ENCODE results near the gene MAP4K4.
A peak's percentile ranks its signal among the peaks of the same experiment; 100 is the strongest.

MAP4K4 gene

DNA sequence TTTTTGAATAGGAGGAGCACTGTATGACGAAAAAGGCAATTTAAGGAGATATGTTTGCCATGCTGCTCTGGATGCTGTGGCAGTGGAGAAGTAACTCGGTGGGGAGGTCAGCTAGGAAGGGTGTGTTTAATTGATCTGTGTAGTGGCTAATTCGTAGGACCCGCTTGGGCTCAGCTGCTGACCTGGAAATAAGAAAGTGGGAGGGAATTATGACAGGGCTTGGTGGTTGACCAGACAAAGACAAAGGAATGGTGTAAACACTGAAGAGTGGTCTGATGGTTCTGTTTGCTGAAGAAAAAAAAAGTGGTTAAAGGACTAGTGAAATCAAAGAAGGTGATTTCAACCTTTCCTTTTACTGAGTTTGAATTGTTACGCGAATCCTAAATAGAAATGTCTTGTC is 146.0 kb downstream of the MAP4K4 start:
- DNase-seq (ENCODE audit: low spot score): no peak

DNA sequence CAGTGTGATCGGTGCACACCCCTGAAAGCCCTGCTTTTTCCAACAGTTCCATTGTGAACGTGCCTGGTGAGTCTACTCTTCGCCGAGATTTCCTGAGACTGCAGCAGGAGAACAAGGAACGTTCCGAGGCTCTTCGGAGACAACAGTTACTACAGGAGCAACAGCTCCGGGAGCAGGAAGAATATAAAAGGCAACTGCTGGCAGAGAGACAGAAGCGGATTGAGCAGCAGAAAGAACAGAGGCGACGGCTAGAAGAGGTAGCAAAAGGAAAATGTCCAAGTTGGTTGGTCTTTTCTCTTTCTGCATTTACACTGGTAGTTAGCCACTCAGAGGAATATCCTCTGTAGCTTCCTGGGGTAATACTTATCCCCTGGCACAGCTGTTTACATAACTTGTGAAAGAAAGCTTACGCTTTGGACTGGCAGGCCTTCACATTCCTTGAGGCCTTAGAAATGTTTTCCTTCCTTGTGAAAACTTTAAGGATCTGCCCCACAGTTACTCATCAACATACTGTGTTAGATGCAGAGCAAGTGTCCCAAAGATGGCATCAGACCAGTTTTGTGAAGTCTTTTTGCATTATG is 146.6 kb downstream of the MAP4K4 start:
- DNase-seq (ENCODE audit: low spot score): peak; percentile 31

DNA sequence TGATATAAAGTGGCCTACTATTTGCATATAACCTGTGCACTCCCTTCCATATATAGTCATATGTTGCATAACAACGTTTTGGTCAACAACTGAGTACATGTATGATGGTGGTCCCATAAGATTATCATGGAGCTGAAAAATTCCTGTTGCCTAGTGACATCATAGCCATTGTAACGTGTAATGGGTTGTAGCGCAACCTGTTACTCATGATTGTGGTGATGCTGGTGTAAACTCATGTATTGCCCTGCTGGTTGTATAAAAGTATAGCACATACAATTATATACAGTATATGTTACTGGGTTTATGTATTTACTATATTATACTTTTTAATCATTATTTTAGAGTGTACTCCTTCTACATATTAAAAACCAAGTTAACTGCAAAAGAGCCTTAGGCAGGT is 149.5 kb downstream of the MAP4K4 start:
- DNase-seq (ENCODE audit: low spot score): no peak

DNA sequence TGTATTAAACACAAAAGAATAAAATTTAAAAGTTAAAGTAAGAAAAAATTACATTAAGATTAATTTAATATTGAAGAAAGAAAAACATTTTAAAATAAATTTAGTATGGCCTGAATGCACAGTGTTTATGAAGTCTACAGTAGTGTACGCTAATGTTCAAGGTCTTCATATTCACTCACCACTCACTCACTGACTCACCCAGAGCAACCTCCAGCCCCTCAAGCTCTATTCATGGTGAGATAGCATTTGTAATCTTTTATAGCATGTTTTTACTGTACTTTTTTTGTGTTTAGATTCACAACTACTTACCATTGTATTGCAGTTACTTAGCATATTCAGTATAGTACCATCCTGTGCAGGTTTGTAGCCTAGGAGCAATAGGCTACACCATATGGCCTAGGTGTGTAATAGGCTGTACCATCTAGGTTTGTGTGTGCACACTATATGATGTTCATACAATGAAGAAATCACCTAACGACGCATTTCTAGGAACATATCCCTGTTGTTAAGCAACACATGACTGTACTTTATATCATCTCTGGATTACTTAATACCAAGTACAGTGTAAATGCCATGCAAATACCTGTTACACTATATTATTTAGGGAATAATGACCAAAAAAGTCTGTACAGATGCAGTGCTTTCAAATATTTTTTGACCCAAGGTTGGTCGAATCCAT is 150.3 kb downstream of the MAP4K4 start:
- DNase-seq (ENCODE audit: low spot score): no peak

DNA sequence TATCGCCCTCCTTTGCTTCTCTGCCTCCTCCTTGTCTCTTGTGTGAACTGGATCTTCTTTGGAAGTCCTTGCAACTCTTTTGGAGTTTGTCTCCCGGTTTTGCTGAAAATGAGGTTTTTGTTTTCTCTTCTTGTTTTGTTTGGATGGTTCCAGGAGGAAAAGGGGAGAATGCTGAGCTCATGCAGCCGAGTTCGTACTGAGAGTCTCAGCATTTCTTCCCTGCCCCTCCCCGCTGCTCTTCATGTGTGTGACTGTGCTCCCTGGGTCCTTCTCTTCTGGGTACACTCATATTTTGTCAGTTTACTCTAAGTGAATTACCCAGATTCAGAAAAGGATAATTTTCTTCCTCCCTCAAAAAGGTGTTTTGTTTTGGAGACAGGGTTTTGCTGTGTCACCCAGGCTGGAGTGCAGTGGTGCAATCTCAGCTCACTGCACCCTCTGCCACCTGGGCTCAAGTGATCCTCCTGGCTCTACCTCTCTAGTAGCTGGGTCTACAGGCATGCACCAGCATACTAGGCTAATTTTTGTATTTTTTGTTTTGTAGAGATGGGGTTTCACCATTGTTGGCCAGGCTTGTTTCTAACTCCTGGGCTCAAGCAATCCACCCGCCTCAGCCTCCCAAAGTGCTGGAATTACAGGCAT is 151.4 kb downstream of the MAP4K4 start:
- no peak for DNase-seq (ENCODE audit: low spot score)

DNA sequence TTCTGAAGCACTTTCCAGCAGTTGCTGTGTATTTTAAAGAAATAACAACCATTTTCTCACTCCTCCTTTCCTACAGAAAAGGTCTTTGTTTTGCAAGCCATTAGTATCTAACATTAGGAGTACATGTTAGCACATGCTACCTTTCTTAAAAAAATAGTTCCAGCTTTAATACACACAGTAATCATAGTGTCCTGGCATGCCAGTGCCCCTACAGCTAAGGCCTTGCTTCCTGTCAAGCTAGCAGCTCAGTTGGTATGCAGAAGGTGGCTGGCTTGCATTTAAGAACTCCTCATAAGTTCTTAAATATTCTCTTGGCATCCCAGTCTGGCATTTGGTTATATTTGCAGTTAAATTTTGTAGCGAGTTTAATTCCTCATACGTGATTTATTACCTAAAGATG is 152.9 kb downstream of the MAP4K4 start:
- no peak for DNase-seq (ENCODE audit: low spot score)

DNA sequence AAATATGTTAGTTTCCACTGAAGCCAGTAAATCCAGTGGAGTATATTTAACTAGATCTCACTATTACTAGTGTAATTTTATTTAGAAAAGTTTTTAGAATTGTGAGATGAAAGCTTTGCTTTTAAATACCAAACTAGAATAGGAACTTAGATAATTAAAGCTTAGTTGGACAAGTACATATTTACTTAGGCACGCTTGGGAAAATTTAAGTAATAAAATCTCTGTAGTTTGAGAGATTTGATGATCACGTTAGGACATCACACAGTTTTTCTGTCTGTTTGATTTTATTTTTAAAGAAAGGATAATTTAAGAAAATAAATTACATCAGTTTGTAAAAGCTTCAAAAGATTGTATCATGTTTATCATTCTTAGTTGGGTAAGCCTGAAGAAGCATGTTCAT is 153.5 kb downstream of the MAP4K4 start:
- DNase-seq (ENCODE audit: low spot score): no peak

DNA sequence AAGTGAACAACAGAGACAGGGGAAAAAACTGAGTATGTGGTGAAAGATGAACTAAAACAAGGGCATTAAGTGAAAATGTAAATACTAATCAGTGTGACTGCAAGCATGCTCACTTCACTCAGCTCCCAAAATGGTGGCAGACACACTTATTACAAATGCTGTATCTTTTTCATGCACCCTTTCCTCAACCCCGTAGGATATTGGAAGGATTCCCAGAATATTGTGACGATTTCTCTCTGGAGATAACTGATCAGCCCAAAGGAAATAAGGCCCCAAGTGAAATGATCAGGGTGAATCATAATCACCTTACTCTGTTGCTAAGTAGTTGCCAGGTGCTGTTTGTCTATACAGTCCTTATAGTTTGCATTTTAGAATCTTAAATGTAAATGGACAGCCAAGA is 155.3 kb downstream of the MAP4K4 start:
- no peak for DNase-seq (ENCODE audit: low spot score)

DNA sequence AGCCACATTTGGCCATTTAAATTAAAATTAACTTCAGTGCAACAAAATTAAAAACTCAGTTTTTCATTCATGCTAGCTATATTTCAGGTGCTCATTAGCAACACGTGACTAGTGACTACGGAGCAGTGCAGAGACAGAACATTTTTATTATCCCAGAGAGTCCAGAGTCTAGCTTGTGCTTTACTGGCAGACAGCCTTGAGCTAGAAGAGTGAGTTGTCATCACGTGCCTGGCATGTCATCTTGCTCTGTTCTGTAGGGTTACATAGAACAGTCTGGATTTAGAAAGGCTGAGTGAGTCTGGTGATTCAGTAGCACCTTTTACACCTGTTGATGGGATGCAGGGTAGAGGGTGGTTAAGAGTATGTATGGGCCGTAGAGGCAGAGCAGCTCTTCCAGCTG is 157.4 kb downstream of the MAP4K4 start:
- DNase-seq (ENCODE audit: low spot score): no peak

DNA sequence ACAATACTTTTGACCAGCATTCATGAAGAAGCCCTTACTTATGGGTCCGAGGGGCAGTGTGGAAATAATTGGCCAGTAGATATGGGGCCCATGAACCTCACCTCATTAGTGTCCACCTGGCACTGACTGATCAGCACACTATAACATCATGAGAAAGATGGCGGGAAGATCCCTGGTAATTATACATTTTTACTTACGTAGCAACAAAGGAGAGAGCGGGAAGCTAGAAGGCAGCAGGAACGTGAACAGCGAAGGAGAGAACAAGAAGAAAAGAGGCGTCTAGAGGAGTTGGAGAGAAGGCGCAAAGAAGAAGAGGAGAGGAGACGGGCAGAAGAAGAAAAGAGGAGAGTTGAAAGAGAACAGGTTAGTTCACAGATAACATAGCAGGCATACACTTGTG is 158.3 kb downstream of the MAP4K4 start:
- DNase-seq (ENCODE audit: low spot score): no peak

DNA sequence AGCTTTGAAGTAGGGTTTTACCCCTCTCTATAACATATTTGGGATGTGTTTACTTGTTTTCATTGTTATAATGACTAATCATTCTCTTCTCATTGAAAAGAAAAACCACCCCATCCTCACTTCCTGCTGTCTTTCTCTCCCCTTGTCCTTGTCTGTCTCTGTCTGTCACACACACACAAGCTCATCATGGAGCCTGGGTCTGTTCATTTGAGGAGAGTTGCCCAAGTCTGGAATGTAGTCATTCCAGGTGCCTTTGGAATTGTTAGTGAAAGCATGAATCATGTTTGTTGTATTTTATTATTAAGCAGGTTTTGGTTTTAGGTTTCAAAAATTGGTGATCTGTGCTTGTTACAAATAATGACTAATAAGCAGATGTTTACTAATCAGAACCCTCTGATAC is 160.7 kb downstream of the MAP4K4 start:
- no peak for DNase-seq (ENCODE audit: low spot score)

DNA sequence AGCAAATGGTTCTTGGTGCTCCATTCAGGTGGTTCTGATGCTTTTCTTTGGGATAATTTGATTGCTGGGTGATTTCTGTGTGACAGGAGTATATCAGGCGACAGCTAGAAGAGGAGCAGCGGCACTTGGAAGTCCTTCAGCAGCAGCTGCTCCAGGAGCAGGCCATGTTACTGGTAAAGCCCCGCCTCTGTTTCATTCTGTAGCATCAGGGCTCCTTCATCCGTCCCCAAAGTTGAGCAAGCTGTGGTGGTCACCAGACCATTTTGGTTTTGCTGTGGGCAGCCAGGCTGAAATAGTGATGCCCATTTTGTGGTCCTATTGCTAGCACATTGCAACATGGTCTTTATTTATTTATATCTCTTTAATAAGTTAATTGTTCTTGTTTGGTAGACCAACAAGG is 161.4 kb downstream of the MAP4K4 start:
- no peak for DNase-seq (ENCODE audit: low spot score)

DNA sequence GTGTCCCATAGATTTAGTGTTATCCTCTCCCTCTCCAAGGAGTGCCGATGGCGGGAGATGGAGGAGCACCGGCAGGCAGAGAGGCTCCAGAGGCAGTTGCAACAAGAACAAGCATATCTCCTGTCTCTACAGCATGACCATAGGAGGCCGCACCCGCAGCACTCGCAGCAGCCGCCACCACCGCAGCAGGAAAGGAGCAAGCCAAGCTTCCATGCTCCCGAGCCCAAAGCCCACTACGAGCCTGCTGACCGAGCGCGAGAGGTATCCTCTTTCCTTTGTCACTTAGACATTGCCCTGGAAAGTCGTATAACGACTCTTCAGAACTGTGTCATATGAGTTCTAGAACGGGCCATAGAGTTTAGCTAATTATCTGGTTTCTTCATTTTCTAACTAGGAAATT is 162.1 kb downstream of the MAP4K4 start:
- no peak for DNase-seq (ENCODE audit: low spot score)

DNA sequence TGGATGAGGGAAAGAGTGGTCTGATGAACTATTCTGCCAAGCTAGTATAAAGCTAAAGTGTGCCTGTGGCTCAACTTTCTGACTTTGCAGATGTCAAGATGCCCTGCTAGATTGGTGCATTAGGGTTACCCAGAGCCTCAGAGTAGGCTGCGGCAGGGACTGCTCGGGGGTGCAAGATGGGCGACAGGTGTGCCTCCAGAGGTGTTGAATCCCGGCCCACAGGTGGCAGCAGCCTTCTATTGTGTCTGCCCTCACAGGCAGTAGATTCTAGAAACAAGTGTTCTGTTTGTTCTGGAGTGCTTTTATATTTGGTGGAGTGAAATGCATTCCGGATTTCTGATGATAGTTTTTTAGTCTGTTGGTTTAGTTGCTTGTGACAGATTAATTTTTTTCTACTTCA is 162.7 kb downstream of the MAP4K4 start:
- no peak for DNase-seq (ENCODE audit: low spot score)

DNA sequence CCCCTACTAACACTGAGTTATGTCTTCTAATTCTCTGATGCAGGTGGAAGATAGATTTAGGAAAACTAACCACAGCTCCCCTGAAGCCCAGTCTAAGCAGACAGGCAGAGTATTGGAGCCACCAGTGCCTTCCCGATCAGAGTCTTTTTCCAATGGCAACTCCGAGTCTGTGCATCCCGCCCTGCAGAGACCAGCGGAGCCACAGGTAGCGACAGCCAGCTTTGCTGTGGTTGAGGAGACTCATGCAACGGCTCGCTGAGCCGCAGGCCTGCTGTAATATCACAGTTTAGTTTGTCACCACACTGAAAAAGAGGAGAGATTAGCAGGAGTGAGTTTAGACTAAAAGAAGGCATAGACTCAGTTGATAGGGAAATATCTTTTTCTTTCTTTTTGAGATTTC is 163.3 kb downstream of the MAP4K4 start:
- DNase-seq (ENCODE audit: low spot score): no peak

DNA sequence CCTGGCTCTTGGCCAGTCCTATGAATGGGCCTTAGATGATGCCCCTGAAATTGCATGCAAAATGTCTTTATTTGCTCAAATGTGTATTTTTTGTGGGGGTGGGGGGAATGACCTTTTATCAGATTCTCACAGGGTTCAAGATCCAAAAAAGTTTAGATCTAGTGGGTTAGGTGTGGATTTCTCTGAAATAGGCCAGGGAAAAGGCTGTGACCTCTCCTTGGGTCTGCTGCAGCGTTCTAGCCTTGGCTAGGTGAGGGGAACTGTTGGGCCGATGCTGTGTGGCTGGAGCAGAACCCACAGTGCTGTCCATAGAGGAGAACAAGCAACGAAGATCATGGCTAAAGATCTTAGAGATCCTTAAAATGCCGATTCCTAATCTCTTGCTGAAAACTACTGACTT is 163.9 kb downstream of the MAP4K4 start:
- DNase-seq (ENCODE audit: low spot score): no peak

DNA sequence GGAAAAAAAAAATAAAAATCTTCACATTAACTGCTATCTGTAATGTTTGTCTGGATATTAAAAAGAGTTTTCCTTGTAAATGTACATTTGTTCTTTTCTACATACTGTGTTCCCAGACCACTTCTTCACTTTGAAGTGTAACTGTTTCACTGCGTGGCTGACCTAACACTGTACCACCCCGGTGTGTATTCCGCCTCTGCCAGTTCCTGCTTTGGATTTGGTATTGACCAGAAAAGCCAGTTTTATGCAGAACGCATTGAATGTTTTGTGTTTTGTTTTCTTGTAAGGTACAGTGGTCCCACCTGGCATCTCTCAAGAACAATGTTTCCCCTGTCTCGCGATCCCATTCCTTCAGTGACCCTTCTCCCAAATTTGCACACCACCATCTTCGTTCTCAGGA is 166.0 kb downstream of the MAP4K4 start:
- DNase-seq (ENCODE audit: low spot score): no peak

DNA sequence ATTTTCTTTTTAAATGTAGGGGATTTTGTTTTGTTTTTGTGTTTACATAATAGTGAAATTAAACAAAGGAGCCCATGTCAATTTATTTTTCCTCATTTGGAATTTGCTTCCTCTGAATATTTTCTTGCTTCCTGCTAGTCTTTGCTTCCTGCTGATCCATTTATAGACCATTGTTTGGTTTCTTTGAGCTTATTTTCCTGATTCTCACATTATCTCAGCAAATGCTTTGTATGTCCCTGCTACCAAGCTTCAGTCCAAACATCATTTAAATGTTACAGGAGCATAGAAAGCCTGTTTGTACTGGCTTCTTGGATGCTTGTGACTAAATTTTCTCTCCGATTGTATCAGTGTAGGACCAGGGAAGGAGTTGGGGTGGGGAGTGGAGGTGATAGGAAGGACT is 166.9 kb downstream of the MAP4K4 start:
- no peak for DNase-seq (ENCODE audit: low spot score)

DNA sequence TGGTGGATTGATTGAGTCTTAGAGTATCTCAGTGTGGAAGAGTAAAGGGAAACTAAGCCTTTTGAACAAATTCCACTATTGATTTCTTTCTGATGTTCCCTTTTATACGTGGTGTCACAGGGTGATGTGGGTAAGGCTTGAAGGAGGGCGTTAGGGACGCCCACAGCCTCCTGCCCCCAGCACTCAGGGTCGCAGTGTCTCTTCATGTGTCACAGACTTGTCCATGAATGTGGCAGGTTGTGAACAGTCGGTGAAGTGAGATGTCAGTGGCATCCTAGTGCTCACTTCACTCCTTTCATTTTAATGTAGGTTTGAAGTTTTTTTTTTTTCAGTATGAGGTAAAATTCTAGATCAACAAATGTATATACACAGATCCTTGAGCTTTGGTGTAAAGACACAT is 171.0 kb downstream of the MAP4K4 start:
- no peak for DNase-seq (ENCODE audit: low spot score)

DNA sequence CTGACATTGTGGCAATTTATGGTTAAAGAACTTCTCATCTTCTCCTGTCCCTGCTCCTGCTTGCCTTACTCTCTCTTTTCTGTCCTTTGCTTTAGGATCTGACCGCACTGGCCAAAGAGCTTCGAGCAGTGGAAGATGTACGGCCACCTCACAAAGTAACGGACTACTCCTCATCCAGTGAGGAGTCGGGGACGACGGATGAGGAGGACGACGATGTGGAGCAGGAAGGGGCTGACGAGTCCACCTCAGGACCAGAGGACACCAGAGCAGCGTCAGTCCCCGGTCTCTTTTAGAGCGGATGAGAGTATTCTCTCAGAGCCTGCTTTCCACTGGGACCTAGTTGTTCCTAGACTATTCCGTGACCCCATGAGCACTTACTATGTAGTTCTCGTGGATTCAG is 172.0 kb downstream of the MAP4K4 start:
- DNase-seq (ENCODE audit: low spot score): no peak

DNA sequence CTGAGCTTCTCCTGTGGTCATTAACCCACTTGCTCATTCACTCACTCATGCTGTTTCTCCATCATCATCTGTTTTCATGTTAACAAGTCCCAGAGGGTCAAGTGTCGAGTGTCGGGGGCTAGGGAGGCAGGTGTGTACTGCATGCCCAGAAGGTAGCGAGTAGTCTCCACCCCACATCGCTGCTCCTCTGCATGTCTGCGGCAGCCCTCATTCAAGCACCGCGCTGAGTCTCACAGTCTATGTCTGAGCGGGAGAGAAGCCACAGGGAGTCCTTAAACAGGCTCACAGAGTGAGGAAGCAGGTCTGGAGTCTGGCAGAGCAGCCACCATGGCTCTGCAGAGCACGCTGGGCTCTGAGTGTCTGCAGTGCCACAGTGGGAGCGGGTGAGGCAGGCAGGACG is 172.9 kb downstream of the MAP4K4 start:
- DNase-seq (ENCODE audit: low spot score): no peak

DNA sequence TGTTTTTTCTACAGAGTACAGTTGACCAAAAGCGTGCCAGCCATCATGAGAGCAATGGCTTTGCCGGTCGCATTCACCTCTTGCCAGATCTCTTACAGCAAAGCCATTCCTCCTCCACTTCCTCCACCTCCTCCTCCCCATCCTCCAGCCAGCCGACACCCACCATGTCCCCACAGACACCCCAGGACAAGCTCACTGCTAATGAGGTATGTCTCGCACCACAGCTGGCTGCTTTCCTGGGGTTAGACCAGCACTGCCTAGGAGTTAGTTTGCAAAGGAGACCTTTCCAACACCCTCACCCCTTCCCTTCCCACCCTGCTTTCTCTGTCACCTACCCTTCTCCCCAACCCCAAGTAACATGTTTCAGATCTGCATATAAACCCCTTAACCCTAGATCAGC is 174.0 kb downstream of the MAP4K4 start:
- no peak for DNase-seq (ENCODE audit: low spot score)

DNA sequence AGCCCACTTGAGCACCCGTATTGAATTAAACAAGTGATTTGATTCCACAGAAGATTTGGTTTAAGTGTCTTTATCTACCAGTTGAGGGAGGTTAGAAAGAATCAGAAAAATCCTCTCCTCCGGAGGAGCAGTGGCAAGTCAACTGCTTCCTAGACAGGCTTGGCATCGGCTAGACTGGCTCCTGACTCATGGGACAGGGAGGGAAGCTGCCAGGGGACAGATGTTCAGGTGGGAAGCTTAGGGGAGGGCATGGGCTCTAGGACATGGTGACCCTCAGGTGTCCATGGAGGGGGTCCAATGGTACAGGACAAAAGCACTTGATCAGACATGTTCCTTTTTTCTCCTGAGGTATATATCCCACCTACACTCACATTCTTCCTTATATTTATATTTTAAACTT is 175.0 kb downstream of the MAP4K4 start:
- no peak for DNase-seq (ENCODE audit: low spot score)

DNA sequence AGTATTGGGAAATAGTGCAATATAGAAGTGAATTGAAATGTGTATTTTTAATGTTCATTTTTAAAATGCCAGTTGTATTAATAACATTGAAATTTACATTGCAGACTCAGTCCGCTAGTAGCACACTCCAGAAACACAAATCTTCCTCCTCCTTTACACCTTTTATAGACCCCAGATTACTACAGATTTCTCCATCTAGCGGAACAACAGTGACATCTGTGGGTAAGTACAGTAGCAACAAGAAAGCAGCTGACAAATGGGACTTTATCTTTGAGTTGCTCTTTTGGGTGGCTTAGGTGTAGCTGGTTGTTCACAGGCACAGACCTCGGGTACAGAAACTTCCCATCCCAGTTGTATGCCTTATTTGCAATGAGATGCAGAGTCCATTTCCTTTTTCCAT is 176.0 kb downstream of the MAP4K4 start:
- no peak for DNase-seq (ENCODE audit: low spot score)

Data from AG08396 (cell line).